Neural cell (in vitro differentiated cells): ENCODE measurements around the gene SRGAP3. TPM values are rescaled to one million over a fixed set of nuclear protein-coding genes. Genes with fewer than 3 reads are reported as not detected.

Experiments used
- H2AFZ ChIP-seq: fragments of 200-600, 300-800 bp; sonication (generic), shearing (Covaris generic); 2 replicates; pipeline ENCODE4 v1.6.0; 2014; ENCODE audit warnings: low read depth, mild to moderate bottlenecking, antibody characterized with exemption, low read length, moderate library complexity
- H3F3A ChIP-seq: fragments of 200-600 bp; shearing (Covaris generic); 2 replicates; pipeline ENCODE4 v1.6.1; 2016; ENCODE audit warnings: mild to moderate bottlenecking, moderate library complexity, mixed read lengths, antibody characterized with exemption, low read length; ENCODE audit not compliant: insufficient read depth, poor library complexity, severe bottlenecking
- H3K27ac ChIP-seq: fragments of 200-600, 300-800 bp; sonication (generic), shearing (Covaris generic); 2 replicates; pipeline ENCODE4 v1.5.1; 2014; ENCODE audit warnings: mild to moderate bottlenecking, low read length, moderate library complexity
- H3K27me3 ChIP-seq: fragments of 300-800, 200-600 bp; sonication (generic), shearing (Covaris generic); 2 replicates; pipeline ENCODE4 v1.6.0; 2014; ENCODE audit warnings: mild to moderate bottlenecking, low read depth, low read length, moderate library complexity; ENCODE audit not compliant: insufficient read depth
- H3K36me3 ChIP-seq: fragments of 300-800, 200-600 bp; sonication (generic), shearing (Covaris generic); 2 replicates; pipeline ENCODE4 v1.5.1; 2014; ENCODE audit warnings: mild to moderate bottlenecking, antibody characterized with exemption, low read length, moderate library complexity; ENCODE audit not compliant: insufficient read depth
- H3K4me2 ChIP-seq: fragments of 300-800, 200-600 bp; sonication (generic), shearing (Covaris generic); 2 replicates; pipeline ENCODE4 v1.6.0; 2014; ENCODE audit warnings: mild to moderate bottlenecking, low read length
- H3K4me3 ChIP-seq: fragments of 300-800, 200-600 bp; sonication (generic), shearing (Covaris generic); 2 replicates; pipeline ENCODE4 v1.5.1; 2014; ENCODE audit warnings: mild to moderate bottlenecking, low read length, moderate library complexity
- H3K79me2 ChIP-seq: fragments of 200-600 bp; shearing (Covaris generic); replicated peaks from 2 replicates; pipeline ENCODE4 v1.6.0; 2014; ENCODE audit warnings: mild to moderate bottlenecking, low read length, moderate library complexity; ENCODE audit not compliant: insufficient read depth
- H3K9ac ChIP-seq: fragments of 300-800, 200-600 bp; sonication (generic), shearing (Covaris generic); 2 replicates; pipeline ENCODE4 v1.6.1; 2016; ENCODE audit warnings: mild to moderate bottlenecking, low read length, mixed read lengths
- H3K9me2 ChIP-seq: fragments of 200-600 bp; shearing (Covaris generic); 2 replicates; pipeline ENCODE4 v1.6.1; 2016; ENCODE audit warnings: mild to moderate bottlenecking, low read length, mixed read lengths; ENCODE audit not compliant: insufficient read depth
- H3K9me3 ChIP-seq: fragments of 200-600, 300-800 bp; sonication (generic), shearing (Covaris generic); 2 replicates; pipeline ENCODE4 v1.6.1; 2016; ENCODE audit warnings: mild to moderate bottlenecking, mixed run types, low read length, moderate library complexity, mixed read lengths
- H4K20me1 ChIP-seq: fragments of 200-600 bp; shearing (Covaris generic); 2 replicates; pipeline ENCODE4 v1.6.1; 2016; ENCODE audit warnings: mild to moderate bottlenecking, mixed run types; ENCODE audit not compliant: insufficient read depth
- EP300 ChIP-seq: fragments of 450-650 bp; conservative IDR thresholded peaks from 2 replicates; pipeline ENCODE4 v1.6.1; 2014; ENCODE audit warnings: antibody characterized with exemption, mild to moderate bottlenecking, moderate library complexity; ENCODE audit not compliant: poor library complexity, severe bottlenecking
- EZH2 ChIP-seq: fragments of 200-600, 300-800 bp; shearing (Covaris generic), sonication (generic); IDR thresholded peaks from 2 replicates; pipeline ENCODE4 v1.6.1; 2014; ENCODE audit warnings: antibody characterized with exemption, low read length, borderline replicate concordance, mild to moderate bottlenecking; ENCODE audit not compliant: insufficient read depth, poor library complexity, severe bottlenecking
- MXI1 ChIP-seq: fragments of 450-650 bp; conservative IDR thresholded peaks from 2 replicates; pipeline ENCODE4 v1.6.1; 2014; ENCODE audit warnings: antibody characterized with exemption, mild to moderate bottlenecking; ENCODE audit not compliant: poor library complexity, severe bottlenecking
- POLR2AphosphoS5 ChIP-seq: IDR thresholded peaks from 2 replicates; pipeline ENCODE4 v1.6.1; 2012
- RAD21 ChIP-seq: fragments of 450-650 bp; conservative IDR thresholded peaks from 2 replicates; pipeline ENCODE4 v1.6.1; 2014; ENCODE audit warnings: antibody characterized with exemption, mild to moderate bottlenecking, moderate library complexity
- SMC3 ChIP-seq: fragments of 450-650 bp; conservative IDR thresholded peaks from 2 replicates; pipeline ENCODE4 v1.6.1; 2014; ENCODE audit warnings: antibody characterized with exemption, mild to moderate bottlenecking, moderate library complexity; ENCODE audit not compliant: poor library complexity
- TAF1 ChIP-seq: IDR thresholded peaks from 2 replicates; pipeline ENCODE4 v1.6.1; 2012; ENCODE audit warnings: low read depth
- polyA plus RNA-seq: library from polyadenylated mRNA; depleted of rRNA; stranded (reverse); fragments of >200 nt; gene quantifications from 2 replicates; pipeline ENCODE4 v1.2.3, GENCODE V29; 2014
- TF ChIP-seq, protein P1 (sequence below): fragments of 450-650 bp; IDR thresholded peaks from 2 replicates; pipeline ENCODE4 v1.5.1; 2014; ENCODE audit warnings: antibody characterized with exemption, mild to moderate bottlenecking, moderate library complexity; ENCODE audit not compliant: poor library complexity, severe bottlenecking
- TF ChIP-seq, protein P2 (sequence below): IDR thresholded peaks from 2 replicates; pipeline ENCODE4 v1.6.1; 2012; ENCODE audit warnings: borderline replicate concordance

SRGAP3 gene
- polyA plus RNA-seq, 1 donor from 2014 or later = 31.5 TPM

DNA sequence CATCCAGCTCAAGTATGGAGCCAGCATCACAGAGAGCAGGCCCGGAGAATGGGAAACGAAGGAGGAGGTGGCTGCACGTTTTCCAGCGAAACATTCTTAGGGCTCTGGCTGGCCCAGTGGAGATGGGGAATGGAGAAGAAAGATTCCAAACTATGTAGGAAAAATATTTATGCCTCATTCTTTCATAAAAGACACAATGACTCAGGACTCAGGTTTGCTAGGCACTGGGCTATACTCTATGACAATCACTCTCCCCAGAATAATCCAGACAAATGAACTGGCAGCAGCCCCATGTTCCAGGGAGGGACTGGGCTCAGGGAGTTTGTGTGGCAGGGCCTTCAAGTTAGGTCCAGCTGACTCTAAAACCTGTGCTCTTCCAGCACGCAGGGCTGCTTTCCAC, 175.4 kb downstream of the SRGAP3 start:
- Histone ChIP-seq H3K27me3 (no peaks in the 10 kb centered on the region), H3K9me3 (no peaks in the 10 kb centered on the region), H3K9ac (no peak overlapping the region), H3K27ac (no peak overlapping the region), H3K36me3 (no peaks in the 10 kb centered on the region), H3K9me2 (no peaks in the 10 kb centered on the region), H4K20me1 (no peaks in the 10 kb centered on the region), H3K4me2 (no peak overlapping the region), H3F3A (no peaks in the 10 kb centered on the region), H3K4me3 (no peak overlapping the region), H3K79me2 (no peaks in the 10 kb centered on the region), H2AFZ (no peak overlapping the region)
- TF ChIP-seq, protein P1, sequence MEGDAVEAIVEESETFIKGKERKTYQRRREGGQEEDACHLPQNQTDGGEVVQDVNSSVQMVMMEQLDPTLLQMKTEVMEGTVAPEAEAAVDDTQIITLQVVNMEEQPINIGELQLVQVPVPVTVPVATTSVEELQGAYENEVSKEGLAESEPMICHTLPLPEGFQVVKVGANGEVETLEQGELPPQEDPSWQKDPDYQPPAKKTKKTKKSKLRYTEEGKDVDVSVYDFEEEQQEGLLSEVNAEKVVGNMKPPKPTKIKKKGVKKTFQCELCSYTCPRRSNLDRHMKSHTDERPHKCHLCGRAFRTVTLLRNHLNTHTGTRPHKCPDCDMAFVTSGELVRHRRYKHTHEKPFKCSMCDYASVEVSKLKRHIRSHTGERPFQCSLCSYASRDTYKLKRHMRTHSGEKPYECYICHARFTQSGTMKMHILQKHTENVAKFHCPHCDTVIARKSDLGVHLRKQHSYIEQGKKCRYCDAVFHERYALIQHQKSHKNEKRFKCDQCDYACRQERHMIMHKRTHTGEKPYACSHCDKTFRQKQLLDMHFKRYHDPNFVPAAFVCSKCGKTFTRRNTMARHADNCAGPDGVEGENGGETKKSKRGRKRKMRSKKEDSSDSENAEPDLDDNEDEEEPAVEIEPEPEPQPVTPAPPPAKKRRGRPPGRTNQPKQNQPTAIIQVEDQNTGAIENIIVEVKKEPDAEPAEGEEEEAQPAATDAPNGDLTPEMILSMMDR = no peak
- no peak for TF ChIP-seq SMC3
- TF ChIP-seq POLR2AphosphoS5 = no peak
- TF ChIP-seq MXI1 = no peak
- TF ChIP-seq EZH2 = no peak
- TF ChIP-seq RAD21 = no peak
- TF ChIP-seq, protein P2, sequence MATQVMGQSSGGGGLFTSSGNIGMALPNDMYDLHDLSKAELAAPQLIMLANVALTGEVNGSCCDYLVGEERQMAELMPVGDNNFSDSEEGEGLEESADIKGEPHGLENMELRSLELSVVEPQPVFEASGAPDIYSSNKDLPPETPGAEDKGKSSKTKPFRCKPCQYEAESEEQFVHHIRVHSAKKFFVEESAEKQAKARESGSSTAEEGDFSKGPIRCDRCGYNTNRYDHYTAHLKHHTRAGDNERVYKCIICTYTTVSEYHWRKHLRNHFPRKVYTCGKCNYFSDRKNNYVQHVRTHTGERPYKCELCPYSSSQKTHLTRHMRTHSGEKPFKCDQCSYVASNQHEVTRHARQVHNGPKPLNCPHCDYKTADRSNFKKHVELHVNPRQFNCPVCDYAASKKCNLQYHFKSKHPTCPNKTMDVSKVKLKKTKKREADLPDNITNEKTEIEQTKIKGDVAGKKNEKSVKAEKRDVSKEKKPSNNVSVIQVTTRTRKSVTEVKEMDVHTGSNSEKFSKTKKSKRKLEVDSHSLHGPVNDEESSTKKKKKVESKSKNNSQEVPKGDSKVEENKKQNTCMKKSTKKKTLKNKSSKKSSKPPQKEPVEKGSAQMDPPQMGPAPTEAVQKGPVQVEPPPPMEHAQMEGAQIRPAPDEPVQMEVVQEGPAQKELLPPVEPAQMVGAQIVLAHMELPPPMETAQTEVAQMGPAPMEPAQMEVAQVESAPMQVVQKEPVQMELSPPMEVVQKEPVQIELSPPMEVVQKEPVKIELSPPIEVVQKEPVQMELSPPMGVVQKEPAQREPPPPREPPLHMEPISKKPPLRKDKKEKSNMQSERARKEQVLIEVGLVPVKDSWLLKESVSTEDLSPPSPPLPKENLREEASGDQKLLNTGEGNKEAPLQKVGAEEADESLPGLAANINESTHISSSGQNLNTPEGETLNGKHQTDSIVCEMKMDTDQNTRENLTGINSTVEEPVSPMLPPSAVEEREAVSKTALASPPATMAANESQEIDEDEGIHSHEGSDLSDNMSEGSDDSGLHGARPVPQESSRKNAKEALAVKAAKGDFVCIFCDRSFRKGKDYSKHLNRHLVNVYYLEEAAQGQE = no peak
- no peak for TF ChIP-seq TAF1
- no peak for TF ChIP-seq EP300

DNA sequence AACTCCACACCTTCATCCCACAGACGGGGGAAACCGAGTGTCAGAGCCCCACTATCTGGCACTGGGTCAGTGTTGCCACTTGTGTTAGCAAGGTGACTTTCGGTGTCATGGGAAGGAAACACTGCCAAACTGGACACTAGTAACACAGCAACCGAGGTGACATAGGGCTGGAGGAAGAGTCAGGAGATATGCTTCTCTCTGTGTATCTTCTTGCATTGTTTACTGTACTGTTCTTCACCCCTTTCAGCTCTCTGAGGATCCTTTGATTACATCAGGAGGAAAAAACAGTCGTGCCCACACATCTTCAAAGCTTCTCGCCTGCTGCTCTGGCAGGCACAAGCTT, 176.8 kb downstream of the SRGAP3 start:
- Histone ChIP-seq H3K9me2 (no peaks in the 10 kb centered on the region), H3K4me3 (no peak overlapping the region), H3K9ac (no peak overlapping the region), H3K4me2 (no peak overlapping the region), H3K27ac (no peak overlapping the region), H3F3A (no peaks in the 10 kb centered on the region), H2AFZ (no peak overlapping the region), H3K9me3 (no peaks in the 10 kb centered on the region), H3K27me3 (no peaks in the 10 kb centered on the region), H3K79me2 (no peaks in the 10 kb centered on the region), H3K36me3 (no peaks in the 10 kb centered on the region), H4K20me1 (no peaks in the 10 kb centered on the region)
- TF ChIP-seq SMC3 = no peak
- TF ChIP-seq EP300 = no peak
- no peak for TF ChIP-seq POLR2AphosphoS5
- no peak for TF ChIP-seq MXI1
- TF ChIP-seq, protein P2 = no peak
- TF ChIP-seq, protein P1 = no peak
- no peak for TF ChIP-seq RAD21
- no peak for TF ChIP-seq EZH2
- TF ChIP-seq TAF1 = no peak
